AG08395 (cell line): ENCODE data around the gene ELOVL2.
A peak's percentile ranks its signal among the peaks of the same experiment; 100 is the strongest.
"Not testable (repeated sequence)": the region's sequence is repeated elsewhere in the genome, so short reads cannot be mapped to it uniquely, and the experiment has no call there.

Source experiments
- DNase-seq: peaks from one replicate; pipeline ENCODE4 v3.0.0; 2012; ENCODE audit warnings: mixed read lengths, low spot score

ELOVL2 gene, protein sequence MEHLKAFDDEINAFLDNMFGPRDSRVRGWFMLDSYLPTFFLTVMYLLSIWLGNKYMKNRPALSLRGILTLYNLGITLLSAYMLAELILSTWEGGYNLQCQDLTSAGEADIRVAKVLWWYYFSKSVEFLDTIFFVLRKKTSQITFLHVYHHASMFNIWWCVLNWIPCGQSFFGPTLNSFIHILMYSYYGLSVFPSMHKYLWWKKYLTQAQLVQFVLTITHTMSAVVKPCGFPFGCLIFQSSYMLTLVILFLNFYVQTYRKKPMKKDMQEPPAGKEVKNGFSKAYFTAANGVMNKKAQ

DNA sequence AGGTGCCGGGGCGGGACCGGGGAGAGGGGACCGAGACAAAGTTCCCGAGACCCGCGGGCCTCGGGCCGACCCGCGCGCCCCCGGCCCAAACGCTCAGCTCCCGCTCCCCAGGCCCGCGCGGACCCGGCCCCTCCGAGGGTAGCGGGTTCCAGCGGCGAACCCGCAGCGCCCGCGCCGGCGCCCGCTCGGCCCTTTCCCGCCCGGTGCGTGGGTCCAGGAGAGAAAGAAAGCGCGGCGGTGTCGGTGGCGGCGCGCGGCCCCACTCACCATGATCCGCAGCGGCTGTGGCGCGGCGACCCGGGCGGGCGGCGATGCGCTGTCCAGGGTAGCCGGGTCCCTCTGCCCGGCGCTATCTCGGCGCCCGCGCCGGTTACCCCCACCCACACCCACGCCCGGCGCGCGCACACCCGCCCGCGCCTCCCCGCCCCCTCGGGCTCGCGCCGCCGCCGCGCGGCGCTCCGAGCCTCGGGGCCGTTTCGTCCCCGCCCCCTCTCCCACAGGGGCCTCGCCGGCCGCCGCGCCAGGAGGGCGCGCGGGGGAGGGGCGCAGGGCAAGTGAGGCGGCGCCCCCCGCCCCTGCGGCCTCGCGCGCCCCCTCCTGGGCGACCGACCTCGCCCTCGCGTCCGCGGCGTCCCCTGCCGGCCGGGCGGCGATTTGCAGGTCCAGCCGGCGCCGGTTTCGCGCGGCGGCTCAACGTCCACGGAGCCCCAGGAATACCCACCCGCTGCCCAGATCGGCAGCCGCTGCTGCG, at the start of gene ELOVL2:
ELOVL2 (minus strand) TSS at position 345 of the 751 bp plus-strand sequence; CDS start at position 270, 75 bp downstream.
- peak; percentile 65 for DNase-seq

GRCh38 chr6:11093376-11093625, 49.2 kb upstream of the ELOVL2 start:
- DNase-seq = no peak

DNA sequence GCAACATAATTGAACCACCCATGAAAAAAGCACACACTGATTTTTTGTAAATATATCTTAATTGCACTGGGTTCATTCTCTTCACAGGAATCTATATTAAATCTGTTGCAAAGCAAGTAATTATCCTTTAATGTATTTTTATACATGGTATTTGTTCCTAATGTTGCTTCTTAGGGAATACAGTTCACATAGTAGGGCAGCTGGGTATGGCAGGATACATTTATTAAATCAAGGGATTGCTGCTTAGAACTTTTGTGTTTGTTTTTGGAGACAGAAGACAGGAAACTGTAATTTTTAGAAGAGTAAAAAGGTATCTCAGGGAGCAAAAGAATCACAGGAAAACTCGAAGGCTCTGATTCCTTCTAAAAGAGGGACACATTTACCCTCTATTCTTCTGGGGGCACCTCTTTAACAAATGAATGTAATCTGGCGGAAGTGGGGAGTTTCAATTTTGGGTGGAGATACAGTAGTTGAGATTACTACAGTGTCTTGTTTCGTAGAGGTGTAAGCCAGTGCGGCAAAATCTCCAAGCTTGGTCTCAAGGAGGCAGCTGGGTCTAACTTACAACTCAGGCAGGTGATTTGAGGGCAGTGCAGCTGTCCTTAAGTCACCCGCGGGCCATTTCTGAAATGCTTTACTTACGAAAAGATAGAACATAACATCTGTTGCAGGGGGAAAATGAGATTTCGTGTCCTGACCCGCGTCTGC, 48.7 kb upstream of the ELOVL2 start:
- peak; percentile 37 for DNase-seq

DNA sequence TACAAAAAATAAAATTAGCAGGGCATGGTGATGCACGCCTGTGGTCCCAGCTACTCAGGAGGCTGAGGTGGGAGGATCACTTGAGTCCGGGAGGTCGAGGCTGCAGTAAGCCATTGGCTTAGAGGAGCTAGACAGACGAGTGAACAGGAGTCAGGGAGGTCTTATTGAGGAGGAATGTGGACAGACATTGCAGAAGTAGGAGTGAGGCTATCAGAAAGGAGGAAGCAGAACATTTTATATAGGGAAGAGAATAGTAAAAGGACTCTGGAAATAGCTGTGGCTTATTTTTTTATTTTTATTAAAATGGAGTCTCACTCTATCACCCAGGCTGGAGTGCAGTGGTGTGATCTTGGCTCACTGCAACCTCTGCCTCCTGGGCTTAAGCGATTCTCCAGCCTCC, 47.0 kb upstream of the ELOVL2 start:
- DNase-seq = not testable (repeated sequence)

DNA sequence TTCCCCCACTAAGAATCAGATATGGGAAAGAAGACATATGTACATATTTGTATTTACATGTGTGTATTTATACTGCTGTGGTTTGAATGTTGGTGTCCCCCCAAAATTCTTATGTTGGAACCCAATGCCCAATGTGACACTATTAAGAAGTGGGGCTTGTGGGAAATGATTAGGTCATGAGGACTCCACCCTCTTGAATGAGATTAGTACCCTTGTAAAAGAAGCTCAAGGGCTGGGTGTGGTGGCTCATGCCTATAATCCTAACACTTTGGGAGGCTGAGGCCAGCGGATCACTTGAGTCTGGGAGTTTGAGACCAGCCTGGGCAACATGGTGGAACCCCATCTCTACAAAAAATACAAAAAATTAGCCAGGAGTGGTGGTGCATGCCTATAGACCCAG, 45.6 kb upstream of the ELOVL2 start:
- DNase-seq = no peak

GRCh38 chr6:11087141-11087812, 43.2 kb upstream of the ELOVL2 start:
- DNase-seq = not testable (repeated sequence)

DNA sequence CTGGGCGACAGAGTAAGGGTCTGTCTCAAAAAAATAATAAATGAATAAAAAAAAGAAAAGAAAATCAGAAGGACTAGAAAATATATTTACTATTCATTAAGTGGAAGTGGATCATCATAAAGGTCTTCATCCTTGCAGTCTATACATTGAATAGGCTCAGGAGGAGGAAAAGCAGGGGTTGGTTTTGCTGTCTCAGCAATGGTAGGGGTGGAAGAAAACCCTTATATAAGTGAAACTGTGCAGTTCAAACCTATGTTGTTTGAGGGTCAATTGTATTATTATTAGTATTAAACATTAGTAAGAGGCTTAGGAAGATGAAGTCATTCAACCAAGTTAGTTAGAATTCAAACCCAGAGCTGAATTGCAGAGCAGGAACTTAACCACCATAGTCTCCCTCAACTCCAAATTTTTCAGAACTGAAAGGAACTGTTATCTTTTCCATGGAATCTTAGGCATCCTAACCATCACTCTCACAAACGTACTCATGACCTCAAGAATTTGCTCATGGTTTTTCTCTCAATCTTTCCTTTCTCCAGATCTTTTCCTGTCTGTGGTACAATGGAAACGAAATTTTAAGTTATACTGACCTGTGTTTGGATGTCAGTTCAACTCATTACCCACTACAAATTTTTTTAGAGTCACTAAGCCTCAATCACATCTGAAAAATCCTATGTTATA, 41.8 kb upstream of the ELOVL2 start:
- peak; percentile 74 for DNase-seq

DNA sequence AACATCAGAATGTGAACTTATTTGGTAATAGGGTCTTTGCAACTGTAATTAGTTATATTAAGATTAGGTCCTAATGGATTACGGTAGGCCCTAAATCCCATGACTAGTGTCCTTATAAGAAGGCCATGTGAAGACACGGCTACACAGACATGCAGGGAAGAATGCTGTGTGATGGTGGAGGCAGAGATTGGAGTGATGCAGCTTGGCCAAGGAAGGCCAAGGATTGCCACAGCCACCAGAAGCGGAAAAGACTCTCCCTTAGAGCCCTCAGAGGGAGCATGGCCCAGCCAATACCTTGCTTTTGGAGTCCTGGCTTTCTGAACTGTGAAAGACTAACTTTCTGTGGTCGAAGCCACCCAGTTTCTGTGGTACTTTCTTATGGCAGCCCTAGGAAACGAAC, 39.9 kb upstream of the ELOVL2 start:
- no peak for DNase-seq

DNA sequence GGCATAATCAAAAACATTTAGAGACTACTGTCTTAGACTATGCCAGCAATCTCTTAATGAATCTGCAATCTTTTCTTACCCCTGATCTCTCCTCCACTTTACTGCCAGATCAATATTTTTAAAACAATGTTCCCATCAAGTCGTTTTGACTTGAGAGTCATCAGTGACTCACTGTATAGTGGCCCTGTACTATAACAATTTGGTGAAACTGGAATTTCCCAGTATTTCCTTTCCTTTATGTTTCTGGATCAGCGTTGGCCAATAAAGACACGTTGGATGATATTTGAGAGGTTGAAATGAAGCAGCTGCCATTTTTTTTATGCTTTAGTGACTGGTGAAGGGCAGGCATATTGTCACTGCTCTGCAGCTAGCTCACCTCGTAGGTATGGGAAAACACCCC, 39.4 kb upstream of the ELOVL2 start:
- no peak for DNase-seq

- DNase-seq = no peak
These were observed 36.2 kb upstream of the ELOVL2 start for GRCh38 chr6:11080296-11080695.

DNA sequence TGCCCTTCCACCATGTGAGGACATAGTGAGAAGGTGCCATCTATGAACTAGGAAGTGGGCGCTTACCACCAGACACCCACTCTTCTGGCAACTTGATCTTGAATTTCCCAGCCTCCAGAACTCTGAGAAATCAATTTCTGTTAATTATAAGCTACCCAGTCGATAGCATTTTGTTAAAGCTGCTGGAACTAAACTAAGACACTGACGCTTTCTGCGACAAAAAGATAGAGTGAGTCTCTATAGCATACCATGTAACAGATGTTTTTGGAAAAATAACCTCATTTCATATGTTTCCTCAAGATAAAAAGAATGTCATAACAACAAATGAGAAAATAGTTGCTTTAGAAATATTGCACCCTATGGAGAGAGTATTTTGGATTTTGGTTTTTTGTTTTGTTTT, 34.2 kb upstream of the ELOVL2 start:
- no peak for DNase-seq

GRCh38 chr6:11076540-11076939, 32.4 kb upstream of the ELOVL2 start:
- no peak for DNase-seq

GRCh38 chr6:11072101-11072500, 28.0 kb upstream of the ELOVL2 start:
- no peak for DNase-seq

- DNase-seq = no peak
These were observed 25.7 kb upstream of the ELOVL2 start for GRCh38 chr6:11069760-11070159.

DNA sequence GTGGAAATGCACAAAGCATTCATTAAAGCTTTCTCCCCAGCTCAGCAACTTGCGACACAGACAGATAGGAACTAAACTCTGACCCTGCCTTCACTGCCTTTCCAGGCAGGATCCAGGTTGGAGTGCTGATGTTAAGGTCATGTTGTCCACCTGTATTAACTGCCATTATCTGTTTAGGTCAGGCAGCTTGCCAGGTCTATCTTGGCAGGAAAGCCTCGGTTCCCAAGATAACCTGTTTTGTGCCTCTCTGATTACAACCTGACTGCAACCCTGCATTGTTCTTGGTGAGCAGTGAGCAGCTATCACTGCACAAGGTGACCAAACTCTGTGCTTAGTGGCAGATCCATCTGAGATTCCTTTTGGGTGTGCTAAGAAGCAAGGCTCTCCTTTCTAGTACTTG, 23.2 kb upstream of the ELOVL2 start:
- DNase-seq = no peak

DNA sequence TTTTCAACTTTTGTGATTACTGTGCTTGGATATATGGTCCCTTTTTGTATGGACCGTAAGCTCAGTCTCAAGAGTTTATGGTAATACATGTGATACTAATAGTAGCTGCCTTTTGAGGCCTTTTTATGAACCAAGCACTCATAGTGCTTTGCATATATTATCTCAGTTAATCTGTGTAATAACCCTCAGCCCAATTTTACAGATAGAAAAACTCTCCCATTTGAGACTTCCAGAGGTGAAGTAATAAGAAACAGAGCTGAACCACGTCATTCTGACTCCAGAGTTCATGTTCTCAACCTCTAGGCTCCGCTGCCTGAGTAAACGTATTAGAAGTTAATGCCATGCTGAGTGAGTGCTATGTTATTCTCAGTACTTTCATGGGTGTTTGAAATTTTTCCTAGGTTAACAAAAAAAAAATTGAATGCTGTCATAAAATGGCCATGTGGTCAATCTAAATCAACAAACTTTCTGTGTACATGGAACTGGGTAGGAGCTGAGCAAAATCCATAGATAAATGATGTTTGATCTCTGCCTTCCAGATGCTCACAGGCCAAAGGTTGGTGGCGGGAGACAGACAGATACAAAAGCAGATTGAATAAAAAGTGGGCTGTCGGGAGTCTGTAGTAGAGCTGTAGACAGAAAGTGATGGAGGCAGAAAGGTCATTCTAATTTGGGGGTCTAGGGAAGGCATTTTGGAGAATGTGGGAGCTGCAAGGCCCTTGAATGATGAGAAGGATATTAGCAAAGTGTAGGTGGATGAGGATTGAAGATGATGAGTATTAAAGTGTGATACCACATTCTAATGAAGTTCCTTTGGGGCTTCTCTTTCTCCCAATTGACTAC, 22.6 kb upstream of the ELOVL2 start:
- DNase-seq = no peak

DNA sequence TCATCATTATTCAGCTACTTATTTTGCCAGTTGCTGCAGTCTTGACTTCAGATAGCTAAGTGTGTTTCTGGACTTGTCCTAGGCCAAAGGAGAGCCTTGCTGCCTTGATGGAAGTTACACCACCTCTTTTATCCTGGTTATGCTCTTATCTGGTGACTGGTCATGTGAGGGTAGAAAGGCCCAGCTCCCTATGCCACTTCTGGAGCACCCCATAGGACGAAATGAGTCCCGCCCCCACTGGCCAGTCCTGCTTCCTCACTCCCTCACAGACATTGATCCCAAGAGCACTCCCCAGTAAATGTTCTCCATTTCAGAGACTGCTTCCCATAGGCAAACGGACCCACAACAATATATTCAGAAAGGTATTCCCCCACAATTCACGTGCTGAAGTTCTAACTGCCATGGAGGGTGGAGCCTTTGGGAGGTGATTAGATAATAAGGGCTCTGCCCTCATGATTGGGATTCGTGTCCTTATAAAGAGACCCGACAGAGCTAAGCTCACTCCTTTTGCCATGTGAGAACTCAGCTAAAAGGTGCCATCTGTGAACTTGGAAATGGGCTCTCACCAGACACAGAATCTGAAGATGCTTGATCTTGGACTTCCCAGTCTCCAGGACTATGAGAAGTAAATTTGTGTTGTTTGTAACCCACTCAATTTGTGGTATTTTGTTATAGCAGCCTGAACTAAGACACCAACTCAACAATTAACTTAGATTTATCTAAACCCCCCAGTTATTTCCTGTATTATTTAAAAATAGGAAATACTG, 21.5 kb upstream of the ELOVL2 start:
- DNase-seq = no peak

- DNase-seq = no peak
These were observed 20.7 kb upstream of the ELOVL2 start for GRCh38 chr6:11064836-11065235.

GRCh38 chr6:11062715-11063114, 18.6 kb upstream of the ELOVL2 start:
- DNase-seq = no peak

GRCh38 chr6:11062083-11062482, 18.0 kb upstream of the ELOVL2 start:
- DNase-seq = no peak
